ENCODE measurements around the gene F2. TPM values are rescaled to one million over a fixed set of nuclear protein-coding genes. Genes with fewer than 3 reads are reported as not detected.

Gene F2
- total and polyA plus RNA-seq, 2 of the 13 experiments (the other 11 are each of a cell fraction or from before 2014, with no cell fraction given), result 330 to 801 TPM

DNA sequence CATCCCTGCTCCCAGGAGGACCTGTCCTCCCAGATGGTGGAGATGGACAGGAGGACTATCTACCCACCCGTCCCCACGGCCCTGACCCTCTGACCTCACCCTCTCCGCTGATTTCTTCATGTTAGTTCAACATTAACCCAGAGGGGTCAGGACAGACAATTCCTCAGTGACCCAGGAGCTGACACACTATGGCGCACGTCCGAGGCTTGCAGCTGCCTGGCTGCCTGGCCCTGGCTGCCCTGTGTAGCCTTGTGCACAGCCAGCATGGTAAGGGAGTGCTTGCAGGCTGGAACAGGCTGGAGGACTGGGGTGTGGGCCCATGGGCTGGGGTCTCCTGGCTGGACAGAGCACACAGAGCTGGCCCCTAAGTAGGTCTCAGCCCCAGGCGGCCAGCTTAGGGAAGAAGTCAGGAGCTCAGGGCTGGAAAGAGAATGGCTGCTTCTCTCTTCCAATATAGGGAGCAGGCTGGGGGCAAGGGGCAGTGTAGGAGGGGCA is at the start of gene F2 (continued):
- TF ChIP-seq ZNF326 (CRISPR knock-in tag; IDR thresholded peaks at IDR 0.05; ENCODE audit: borderline replicate concordance) (no peak), THRA (CRISPR knock-in tag; IDR thresholded peaks at IDR 0.05; ENCODE audit: borderline replicate concordance) (peak; percentile 96), CCAR2 (optimal IDR thresholded peaks at IDR 0.05; ENCODE audit: low read depth, low read length) (no peak), ZNF644 (CRISPR knock-in tag; IDR thresholded peaks at IDR 0.05; ENCODE audit: low read depth) (0 out of 2 replicates have a peak, but pooled peaks have one; percentile 51), TIGD3 (CRISPR knock-in tag; IDR thresholded peaks at IDR 0.05; ENCODE audit: borderline replicate concordance) (peak; percentile 74; the same call in 1 of the 2 replicates), SMARCC2 (IDR thresholded peaks at IDR 0.05) (no peak), PLSCR1 (CRISPR knock-in tag; IDR thresholded peaks at IDR 0.05; ENCODE audit: borderline replicate concordance) (no peak), UBTF (CRISPR knock-in tag; IDR thresholded peaks at IDR 0.05) (peak; percentile 11; the same call in 1 of the 2 replicates), ZNF263 (CRISPR knock-in tag; IDR thresholded peaks at IDR 0.05) (peak; percentile 99), ASH2L (IDR thresholded peaks at IDR 0.05; ENCODE audit: insufficient read length, low read depth, low read length) (peak; percentile 11), ZFP41 (CRISPR knock-in tag; IDR thresholded peaks at IDR 0.05; ENCODE audit: borderline replicate concordance) (no peak; the same call in 1 of the 2 replicates), ZNF546 (CRISPR knock-in tag; conservative IDR thresholded peaks at IDR 0.05) (no peak), MIER2 (CRISPR knock-in tag; IDR thresholded peaks at IDR 0.05) (0 out of 2 replicates have a peak, but pooled peaks have one; percentile 63), DRAP1 (CRISPR knock-in tag; IDR thresholded peaks at IDR 0.05) (peak; percentile 95), ZNF747 (CRISPR knock-in tag; IDR thresholded peaks at IDR 0.05; ENCODE audit: borderline replicate concordance) (peak; percentile 44; the same call in 1 of the 2 replicates), FOXM1 (CRISPR knock-in tag; IDR thresholded peaks at IDR 0.05) (no peak), GTF2F1 (IDR thresholded peaks at IDR 0.05; ENCODE audit: low read length) (no peak), MED8 (CRISPR knock-in tag; IDR thresholded peaks at IDR 0.05; ENCODE audit: insufficient replicate concordance) (peak; percentile 97)
- TF ChIP-seq, protein P1, sequence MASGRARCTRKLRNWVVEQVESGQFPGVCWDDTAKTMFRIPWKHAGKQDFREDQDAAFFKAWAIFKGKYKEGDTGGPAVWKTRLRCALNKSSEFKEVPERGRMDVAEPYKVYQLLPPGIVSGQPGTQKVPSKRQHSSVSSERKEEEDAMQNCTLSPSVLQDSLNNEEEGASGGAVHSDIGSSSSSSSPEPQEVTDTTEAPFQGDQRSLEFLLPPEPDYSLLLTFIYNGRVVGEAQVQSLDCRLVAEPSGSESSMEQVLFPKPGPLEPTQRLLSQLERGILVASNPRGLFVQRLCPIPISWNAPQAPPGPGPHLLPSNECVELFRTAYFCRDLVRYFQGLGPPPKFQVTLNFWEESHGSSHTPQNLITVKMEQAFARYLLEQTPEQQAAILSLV (CRISPR knock-in tag; IDR thresholded peaks at IDR 0.05; ENCODE audit: borderline replicate concordance), result peak; percentile 70; the same call in 1 of the 2 replicates
- TF ChIP-seq, protein P2, sequence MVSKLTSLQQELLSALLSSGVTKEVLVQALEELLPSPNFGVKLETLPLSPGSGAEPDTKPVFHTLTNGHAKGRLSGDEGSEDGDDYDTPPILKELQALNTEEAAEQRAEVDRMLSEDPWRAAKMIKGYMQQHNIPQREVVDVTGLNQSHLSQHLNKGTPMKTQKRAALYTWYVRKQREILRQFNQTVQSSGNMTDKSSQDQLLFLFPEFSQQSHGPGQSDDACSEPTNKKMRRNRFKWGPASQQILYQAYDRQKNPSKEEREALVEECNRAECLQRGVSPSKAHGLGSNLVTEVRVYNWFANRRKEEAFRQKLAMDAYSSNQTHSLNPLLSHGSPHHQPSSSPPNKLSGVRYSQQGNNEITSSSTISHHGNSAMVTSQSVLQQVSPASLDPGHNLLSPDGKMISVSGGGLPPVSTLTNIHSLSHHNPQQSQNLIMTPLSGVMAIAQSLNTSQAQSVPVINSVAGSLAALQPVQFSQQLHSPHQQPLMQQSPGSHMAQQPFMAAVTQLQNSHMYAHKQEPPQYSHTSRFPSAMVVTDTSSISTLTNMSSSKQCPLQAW (CRISPR knock-in tag; IDR thresholded peaks at IDR 0.05), result peak; percentile 99
